Stimulated activated CD8-positive, alpha-beta memory T cell treated with anti-CD3 and anti-CD28 coated beads, Interleukin-4, amount 100 ng/mL, for 24 hours (primary cell): ENCODE measurements around the gene DNAAF8.
A peak's percentile ranks its signal among the peaks of the same experiment; 100 is the strongest.

Experiments
- DNase-seq: peaks from one replicate; pipeline ENCODE4 v3.0.0-alpha.2; 2020; ENCODE audit warnings: low read depth

Gene DNAAF8

DNA sequence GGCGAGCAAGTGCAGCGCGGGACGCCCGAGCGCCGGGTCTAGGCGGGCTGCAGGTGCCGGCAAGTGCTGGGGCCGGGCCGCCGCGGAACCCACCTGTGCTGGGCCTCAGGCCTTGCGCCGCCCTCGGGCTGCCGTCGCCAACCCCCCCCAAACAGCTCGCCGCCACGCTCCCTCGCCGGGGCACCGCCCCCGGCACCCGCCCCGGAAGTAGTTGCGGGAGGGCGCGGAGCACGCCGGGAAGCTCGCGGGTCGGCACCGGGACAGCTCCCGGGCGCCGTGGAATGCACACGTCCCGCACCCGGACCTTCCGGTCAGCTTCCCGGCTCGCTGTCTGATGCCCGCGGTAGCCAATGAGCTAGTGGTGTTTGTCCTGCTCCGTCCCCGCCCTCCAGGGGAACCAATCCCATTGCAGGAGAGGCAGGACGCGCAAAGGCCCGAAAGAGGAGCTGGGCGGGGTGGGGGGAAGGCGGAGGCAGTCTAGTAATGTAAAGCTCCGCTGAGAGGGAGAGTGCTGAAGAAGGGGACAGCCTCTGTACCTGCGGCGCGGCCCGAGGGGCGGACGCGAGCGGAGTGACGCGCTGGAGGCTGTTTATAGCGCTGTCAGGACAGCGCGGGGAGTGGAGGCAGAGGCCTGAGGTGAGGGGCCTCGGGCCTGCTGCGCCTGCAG lies at the start of gene DNAAF8, which contains the start of gene ANKS3:
DNAAF8 (plus strand) TSS at position 475 of the 667 bp plus-strand sequence. CDS start 1,978 bp downstream, outside the sequence.
ANKS3 (minus strand) TSS at position 209 of the 667 bp plus-strand sequence. CDS start 4,122 bp downstream, outside the sequence.
- peak; percentile 76 for DNase-seq

DNA sequence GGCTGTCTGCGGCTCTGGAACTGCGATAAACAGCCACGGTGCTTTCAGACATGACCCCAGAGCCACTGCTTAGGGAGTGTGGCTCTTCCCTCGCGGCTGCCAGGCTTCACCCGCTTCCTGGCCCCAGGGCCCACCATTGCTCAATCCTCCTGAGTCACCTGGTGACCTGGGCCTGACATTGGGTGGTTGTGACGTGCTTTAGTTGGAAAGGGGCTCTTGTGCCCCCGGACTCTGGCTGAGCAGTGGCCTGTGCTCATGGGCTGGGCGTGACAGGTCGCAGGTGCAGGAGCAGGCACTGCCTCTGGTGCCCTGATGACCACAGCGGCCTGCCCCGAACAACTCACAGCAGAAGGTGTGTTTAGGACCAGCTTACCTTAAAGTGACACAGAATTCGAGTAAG lies 49.6 kb upstream of the DNAAF8 start:
- DNase-seq = no peak

DNA sequence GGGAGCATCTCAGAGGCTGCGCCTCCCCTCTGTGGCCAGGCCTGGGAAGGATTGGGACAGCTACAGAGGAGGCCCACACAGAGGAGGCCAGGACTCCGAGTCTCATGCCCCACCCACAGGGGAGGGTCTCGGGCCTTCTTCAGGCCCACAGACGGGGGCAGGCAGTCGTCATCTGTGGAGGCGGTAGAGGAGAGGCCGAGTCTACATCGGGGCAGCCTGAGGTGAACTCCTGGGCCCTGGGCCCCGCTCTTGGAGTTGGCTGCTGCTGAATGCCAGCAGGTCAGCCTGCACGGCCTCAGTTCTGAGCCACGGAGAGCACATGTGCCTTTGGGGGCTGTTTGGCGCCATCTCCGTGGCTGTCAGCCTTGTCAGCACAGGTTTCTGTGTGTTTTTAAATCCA lies 49.0 kb upstream of the DNAAF8 start:
- no peak for DNase-seq

DNA sequence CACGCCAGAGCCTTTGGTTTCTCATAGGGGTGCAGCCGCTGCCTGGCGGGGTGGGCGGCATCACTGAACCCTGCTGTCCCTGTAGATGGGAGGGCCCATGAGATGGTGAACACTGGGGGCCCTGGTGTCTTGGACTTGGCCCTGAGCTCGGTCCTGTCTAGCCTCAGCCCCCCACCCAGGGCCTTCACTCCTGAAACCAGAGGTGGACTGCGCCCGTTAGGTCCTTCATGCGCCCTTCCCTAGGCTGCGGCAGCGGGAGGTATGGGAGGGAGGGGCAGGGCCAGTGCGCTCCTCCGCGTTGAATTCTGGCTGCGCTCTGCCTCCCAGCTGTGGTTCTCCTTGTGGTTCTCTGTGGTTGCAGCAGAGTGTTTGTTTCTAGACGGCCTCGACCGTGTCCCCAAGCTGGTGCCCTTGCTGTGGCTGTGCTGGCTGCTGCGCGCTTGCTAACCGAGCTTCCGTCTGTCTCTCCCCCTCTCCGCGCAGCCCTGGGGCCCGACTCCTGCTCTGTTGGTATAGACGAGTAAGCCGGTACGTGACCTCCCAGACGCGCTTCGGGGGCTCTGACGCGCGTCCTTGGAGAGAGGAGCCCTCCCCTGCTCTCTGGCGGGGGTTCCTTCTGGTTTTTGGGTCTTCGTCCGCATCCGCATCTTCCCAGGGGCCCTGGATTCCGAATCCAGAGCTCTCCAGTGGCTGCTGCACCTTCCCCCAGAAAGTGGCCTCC lies 48.4 kb upstream of the DNAAF8 start:
- no peak for DNase-seq

DNA sequence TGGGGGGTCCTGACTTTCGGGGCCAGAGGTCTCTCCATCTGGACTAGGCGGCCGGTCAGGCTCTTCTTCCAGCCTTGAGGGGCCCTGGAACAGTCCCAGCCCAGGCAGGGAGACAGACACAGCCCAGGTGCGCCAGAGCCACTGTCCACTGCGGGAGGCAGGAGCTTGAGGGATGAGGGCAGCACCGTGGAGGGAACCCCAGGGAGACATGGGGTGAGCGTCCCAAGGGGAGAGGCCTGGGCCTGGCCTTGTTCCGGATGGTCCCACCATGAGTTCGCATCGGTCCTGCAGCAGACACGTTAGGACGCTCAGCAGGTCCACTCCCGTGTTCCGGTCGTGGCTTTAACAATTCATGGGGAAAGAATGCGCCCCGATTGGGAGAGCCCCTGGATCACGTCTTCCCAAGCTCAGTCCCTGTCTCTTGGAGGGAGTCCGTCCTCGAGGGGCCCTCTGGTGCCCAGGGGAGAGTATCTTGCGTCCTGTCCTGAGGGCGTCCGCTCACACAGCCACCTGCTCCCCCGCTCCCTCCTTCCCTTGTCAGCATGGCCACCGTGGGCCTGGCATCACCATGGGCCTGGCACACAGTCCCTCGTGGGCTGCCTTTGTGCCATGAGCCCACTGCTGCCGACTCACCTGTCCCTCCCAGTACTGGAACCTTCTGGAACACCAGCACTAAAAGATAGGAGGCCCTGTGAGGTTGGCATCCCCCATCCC lies 47.7 kb upstream of the DNAAF8 start:
- no peak for DNase-seq

DNA sequence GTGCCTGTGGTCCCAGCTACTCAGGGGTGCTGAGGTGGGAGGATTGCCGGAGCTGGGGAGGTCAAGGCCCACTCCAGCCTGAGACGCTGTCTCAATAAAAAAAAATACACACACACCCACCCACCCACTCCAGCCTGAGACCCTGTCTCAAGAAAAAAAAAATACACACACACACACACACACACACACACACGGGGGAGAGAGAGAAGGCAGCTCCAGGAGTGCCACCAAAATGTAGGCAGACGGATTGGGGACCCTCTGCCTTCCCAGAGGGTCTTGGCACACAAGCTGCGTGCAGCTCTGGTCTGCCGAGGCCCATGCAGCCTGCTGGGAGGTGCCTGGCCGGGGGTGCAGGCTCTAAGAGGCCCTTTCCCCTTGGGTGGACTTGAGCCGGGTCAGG lies 46.9 kb upstream of the DNAAF8 start:
- no peak for DNase-seq

DNA sequence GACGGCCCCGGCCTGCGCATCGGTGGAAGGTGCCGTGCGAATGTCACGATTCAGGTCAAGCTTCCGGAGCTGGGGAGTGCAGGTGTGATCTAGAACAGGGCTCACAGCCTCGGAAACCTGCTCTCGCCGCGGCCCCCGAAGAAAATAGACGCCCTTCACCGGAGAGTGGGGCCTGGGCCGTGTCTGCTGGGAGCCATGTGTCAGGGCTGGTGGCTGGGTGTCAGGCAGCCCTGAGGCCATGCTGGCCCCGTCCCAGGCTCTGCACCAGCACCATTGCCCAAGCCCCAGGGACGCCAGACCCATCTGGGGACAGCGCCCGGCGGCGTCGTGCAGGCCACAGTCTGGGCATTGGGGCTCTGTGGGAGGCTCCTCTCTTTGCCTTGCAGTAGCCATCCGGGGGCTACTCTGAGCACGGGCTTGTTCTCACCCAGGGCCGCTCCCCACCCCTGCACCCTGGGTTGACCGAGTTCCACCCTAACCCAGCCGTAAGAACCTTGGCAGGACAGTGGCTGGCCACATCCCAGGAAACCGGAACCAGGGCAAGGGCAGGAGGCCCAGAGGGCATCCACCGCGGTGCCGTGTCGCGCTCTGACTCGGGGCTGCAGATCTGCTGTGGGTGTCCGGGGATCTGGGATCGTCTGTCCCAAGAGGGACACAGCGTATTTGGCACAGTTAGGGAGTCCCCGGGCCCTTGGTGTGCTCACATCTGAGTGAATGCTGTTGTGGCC lies 46.2 kb upstream of the DNAAF8 start:
- no peak for DNase-seq

DNA sequence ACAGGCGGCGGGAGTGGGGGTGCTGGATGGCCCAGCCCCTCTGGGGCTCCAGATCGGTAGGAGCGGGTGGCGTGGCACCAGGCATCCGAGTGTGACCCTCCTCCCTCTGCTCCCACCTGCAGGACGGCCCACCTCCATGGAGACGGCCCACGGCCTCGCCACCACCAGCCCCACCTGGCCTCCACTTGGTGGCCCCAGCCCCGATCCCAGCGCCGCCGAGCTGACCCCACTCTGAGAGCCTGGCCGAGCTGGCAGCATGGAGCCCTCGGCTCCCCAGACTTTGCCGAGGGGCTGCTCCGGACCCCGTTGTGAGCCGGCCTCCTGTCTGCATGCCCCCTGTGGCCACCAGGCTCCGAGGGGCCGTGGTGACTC lies 45.7 kb upstream of the DNAAF8 start:
- no peak for DNase-seq

DNA sequence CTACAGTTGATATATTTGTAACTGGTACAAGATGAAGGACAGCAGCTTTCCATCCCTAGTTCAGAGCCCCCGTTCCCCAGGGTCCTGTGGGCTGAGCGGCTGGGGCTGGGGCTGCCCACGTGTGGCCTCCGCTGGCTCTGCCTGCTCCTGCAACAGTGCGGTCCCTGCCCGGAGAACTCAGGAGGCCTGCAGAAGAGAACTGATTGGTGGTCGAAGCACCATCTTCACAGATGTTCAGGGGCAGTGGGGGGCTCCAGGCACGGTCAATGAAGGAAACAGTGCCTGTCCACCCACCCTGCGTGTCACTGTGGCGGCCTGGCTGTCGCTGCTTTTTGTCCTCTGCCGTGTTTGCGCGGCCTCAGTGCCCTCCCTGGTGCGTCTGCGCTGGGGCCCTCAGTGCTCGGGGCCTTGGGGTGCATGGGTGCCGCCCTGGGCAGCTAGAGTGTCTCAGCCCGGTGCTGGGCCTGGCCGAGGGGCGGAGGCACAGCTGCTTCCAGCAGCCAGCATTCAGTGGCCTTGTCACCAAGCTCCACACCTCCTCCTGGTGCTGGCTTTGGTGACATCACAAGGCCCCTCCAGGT lies 45.2 kb upstream of the DNAAF8 start:
- DNase-seq = no peak

DNA sequence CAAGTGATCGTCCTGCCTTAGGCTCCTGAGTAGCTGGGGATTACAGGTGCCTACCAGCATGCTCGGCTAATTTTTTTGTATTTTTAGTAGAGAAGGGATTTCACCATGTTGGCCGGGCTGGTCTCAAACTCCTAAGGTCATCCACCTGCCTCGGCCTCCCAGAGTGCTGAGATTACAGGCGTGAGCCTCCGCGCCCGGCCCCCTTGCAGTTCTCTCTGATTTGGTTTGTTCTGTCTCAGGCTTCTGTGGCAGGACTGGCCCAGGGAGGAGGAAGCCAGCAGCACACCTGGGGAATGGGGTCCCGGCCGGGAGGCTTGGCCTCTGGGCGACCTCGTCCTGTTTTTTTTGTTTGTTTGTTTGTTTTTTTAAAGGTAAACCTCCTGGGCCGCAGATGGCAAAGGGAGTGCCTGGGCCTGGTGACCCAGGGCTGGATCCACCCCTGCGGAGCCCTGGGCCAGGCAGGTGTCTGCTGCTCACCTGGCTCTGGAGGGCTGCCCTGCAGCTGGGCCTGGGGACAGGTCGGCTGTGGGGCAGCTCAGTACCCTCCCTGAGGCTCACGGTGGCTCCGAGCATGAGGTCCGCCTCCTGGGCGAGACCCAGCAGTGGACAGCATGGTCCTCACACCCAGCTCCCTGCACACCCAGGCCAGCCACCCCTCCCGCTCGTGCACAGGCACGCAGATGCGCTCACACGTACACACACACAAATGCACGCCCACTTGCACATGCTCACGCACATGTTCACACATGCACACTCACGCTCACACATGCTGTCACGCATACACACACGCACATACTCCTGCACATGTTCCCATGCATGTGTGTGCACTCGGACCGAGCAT lies 44.3 kb upstream of the DNAAF8 start:
- DNase-seq = no peak

DNA sequence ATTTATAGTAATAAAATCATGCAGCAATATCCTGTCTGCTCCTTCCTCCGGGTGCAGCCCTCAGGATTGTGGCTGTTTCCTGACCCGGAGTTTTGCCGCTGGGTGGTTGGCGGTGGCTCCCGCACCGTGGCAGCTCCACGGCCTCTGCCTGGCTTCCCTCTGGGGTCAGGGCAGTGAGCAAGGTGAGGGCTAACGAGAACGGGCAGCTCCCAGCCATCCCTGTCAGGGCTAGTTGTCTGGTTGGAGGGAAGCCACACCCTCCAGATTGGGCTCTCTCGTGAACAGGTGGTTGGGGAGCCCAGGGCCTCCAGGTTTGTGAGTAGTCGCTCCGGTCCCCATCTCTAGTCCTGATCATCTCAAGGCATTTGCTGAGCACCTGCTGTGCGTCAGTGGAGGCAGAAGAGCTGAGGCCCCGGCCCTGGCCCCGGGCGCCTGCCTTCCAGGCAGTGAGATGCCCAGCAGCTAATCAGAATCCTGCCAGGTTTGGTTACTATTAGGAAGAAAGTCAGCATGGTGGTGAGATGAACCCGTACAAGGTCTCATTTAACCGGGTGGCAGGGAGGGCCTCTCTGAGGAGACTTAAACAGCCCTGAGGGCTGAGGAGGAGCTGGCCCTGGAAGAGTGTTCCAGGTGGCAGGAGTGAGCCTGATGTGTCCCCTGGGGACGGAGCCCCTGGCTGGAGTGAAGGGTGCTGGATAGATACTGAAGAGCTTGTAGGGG lies 43.2 kb upstream of the DNAAF8 start:
- no peak for DNase-seq

DNA sequence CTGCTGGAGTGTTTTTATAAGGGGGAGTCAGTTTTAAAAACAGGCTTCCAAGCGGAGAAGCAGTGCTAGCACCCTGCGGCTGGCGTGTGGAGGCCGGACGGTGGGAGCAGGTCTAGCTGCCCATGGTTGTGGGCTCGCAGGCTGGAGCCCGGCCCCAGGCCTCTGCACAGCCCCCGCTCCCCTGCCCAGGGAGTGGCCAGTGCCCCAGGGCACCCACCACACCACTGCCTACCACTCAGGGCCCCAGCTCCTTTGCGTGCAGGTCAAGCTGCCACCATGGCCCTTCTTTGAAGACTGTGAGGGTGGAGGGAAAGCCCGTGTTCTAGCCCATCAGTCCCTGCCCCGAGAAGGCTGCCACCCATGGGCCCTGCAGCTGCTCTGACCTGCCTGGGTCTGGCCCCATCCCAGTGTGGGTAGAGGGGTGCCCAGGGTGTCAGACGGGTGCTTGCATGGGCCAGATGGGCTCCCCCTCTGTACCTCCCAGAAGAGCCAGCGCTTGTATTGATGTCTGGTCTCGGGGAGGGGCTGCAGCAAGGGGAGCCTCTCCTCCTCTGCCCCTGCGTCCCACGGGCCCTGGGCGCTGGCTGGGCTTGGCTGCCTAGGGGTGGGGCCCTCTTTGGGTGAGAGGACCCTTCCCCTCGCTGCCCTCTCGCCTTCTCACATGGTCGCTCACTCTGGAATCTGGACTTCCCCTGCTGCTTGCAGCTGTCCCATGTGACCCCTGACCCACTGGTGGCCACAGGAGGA lies 42.5 kb upstream of the DNAAF8 start:
- no peak for DNase-seq

DNA sequence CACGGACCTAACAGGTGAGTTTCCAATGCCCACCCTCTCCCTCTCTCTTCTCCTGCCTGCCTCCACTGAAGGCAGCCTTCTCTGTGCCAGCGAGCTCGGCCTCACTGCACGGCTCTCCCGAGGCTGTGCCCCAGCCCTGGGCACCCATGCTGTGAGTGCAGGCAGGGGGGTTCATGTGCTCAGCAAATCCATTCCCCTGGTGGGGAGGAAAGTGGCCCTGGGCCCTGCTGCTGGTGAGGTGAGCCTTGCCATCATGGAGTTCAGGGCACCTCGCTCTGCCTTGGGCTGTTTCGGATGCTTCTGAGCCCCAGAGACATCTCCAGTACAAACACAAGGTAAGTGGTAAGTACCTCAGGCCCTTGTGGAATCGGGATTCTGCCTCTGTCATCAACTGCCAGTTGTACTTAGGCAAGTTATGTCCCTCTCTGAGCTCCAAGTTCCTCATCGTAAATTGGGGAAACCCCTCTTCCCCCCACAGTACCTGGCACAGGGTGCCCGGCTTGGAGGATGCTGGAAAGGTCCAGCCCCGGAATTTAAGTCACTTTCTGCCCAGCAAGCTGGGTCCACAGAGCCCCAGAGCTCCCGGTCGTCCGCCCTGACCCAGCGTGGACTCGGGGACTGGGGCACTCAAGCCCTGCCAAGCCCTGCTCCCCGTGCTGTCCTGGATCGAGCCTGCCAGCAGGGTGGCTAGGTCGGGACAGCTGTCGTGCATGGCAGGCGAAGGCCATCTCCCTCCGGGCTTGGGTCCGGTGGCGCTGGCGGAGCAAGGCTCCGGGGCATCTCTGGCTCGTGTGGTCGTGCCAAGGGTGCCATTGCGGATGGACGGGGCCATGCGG lies 41.7 kb upstream of the DNAAF8 start:
- DNase-seq = no peak

DNA sequence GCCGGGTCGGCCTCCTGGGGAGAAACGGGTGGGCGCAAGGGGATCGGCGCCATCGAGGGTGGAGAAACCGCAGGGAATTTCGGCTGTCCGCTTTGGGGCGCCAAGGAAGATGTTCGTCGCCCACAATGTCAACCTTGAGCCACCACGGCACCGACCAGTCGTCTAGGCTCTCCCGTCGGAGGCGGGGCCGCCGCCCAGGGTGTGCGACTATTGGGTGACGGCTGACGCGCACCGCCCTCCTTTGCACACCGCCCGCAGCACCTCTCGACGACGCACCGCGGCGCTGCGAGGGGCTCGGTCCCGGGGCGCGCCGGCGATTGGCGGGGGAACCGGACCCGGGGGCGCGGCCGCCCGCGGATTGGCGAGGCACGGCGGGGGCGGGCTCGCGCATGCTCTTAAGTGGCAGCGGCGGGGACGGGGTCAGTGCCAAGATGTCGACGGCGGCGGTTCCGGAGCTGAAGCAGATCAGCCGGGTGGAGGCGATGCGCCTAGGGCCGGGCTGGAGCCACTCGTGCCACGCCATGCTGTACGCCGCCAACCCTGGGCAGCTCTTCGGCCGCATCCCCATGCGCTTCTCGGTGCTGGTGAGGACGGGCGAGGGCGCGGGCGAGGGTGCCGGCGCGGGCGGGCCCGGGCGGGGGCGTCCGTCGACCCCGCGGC lies 40.9 kb upstream of the DNAAF8 start, which contains the start of gene NUDT16L1:
NUDT16L1 (plus strand) TSS at position 267 of the 660 bp plus-strand sequence; CDS start at position 432, 165 bp downstream.
- DNase-seq = peak; percentile 96

DNA sequence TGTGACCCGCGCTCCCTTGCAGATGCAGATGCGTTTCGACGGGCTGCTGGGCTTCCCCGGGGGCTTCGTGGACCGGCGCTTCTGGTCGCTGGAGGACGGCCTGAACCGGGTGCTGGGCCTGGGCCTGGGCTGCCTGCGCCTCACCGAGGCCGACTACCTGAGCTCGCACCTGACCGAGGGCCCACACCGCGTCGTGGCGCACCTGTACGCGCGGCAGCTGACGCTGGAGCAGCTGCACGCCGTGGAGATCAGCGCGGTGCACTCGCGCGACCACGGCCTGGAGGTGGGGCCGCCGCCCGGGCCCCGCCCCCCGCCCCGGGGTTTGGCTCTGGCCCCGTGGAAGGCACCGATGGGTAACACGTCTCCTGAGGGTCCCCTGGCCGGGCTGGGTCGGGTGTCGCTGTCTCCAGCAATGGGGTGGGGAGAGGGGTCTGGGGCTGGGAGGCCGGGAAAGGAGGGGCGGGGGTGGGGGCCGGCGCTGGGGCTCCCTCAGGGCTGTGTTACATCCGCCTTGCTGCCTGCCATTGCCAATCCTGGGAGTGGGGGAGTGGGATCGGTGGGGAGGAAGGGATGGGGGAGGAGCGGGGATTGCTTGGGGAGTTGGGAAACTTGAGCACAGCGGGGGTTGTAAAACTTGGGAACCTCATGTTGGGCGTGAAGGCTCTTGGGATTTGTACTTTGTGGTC lies 40.2 kb upstream of the DNAAF8 start:
- DNase-seq = peak; percentile 23

DNA sequence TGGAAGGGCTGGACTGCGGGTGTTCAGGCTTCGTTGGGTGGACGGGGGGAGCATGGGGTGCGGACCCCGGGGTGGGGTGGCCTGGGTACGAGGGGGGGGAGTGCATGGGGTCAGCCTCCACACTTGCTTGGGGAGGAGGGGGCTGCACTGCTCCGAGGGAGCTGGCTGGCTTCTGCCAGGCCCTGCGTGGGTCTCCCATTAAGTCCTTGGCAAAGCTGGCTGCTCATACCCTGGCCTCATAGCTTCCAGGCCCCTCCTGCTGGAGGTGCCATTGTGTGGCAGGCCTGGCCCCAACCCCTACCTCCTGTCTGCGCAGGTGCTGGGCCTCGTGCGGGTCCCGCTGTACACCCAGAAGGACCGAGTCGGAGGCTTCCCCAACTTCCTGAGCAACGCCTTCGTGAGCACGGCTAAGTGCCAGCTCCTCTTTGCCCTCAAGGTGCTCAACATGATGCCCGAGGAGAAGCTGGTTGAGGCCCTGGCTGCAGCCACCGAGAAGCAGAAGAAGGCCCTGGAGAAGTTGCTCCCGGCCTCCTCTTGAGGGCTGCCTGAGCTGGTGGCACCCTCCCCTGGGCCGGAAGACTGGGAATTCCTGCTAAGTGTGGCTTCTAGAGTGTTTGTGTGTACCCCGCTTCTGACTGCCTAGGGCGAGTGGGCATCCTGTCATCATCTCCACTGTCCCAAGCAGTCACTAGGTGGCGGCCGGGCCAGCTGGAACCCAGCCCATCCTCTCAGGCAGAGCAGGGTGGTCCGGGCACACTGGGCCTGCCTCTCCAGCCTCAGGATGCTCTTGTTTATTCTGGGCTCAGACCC lies 39.5 kb upstream of the DNAAF8 start:
- DNase-seq = no peak
